ENCODE measurements around the gene COPB1.

COPB1 gene

GRCh38 chr11:14423633-14424032, 76.0 kb downstream of the COPB1 start:
- no peak for DNase-seq

GRCh38 chr11:14422814-14423182, 76.8 kb downstream of the COPB1 start:
- DNase-seq = peak; percentile 69

GRCh38 chr11:14422052-14422813, 77.4 kb downstream of the COPB1 start:
- peak; percentile 99 for DNase-seq

- peak; percentile 67 for DNase-seq
Measured at GRCh38 chr11:14420223-14420622, 79.4 kb downstream of the COPB1 start.

GRCh38 chr11:14418801-14419417, 80.7 kb downstream of the COPB1 start:
- no peak for DNase-seq

GRCh38 chr11:14417617-14418374, 81.8 kb downstream of the COPB1 start:
- DNase-seq = no peak

- no peak for DNase-seq
Measured at GRCh38 chr11:14417186-14417585, 82.4 kb downstream of the COPB1 start.

- peak; percentile 60 for DNase-seq
Measured at GRCh38 chr11:14414470-14415461, 84.8 kb downstream of the COPB1 start.

- peak; percentile 81 for DNase-seq
Measured at GRCh38 chr11:14413307-14414069, 86.1 kb downstream of the COPB1 start.

GRCh38 chr11:14411818-14412217, 87.8 kb downstream of the COPB1 start:
- peak; percentile 58 for DNase-seq

GRCh38 chr11:14409891-14410290, 89.7 kb downstream of the COPB1 start:
- no peak for DNase-seq

GRCh38 chr11:14408612-14409011, 91.0 kb downstream of the COPB1 start:
- DNase-seq = no peak
